HG02884 (cell line): ENCODE results near the gene ZNF786.
"Not testable (repeated sequence)": the region's sequence is repeated elsewhere in the genome, so short reads cannot be mapped to it uniquely, and the experiment has no call there.

ENCODE experiments used
- ATAC-seq: cut with Tn5 transposase; IDR thresholded peaks from one replicate; pipeline ENCODE4 v1.9.1; 2021; ENCODE audit warnings: mild to moderate bottlenecking, moderate library complexity; ENCODE audit not compliant: unreplicated experiment

The ZNF786 gene

GRCh38 chr7:149038641-149039040 lies 51.9 kb downstream of the ZNF786 start:
- not testable (repeated sequence) for ATAC-seq

- no peak for ATAC-seq
These were observed 53.8 kb downstream of the ZNF786 start for GRCh38 chr7:149036676-149037075.

GRCh38 chr7:149031353-149031910 lies 59.1 kb downstream of the ZNF786 start:
- no peak for ATAC-seq

GRCh38 chr7:149030439-149030838 lies 60.1 kb downstream of the ZNF786 start:
- not testable (repeated sequence) for ATAC-seq

GRCh38 chr7:149028346-149029109 lies 62.0 kb downstream of the ZNF786 start, which contains the start of gene PDIA4:
Gene PDIA4, minus strand, starts transcription at chr7:149028505. Its CDS starts 97 bp downstream, at chr7:149028408.
- ATAC-seq = peak; percentile 87

- ATAC-seq = no peak
These were observed 62.7 kb downstream of the ZNF786 start for GRCh38 chr7:149027611-149028345.

- no peak for ATAC-seq
These were observed 63.5 kb downstream of the ZNF786 start for GRCh38 chr7:149027055-149027454.

- ATAC-seq = no peak
These were observed 66.9 kb downstream of the ZNF786 start for GRCh38 chr7:149023662-149024061.

GRCh38 chr7:149022756-149023360 lies 67.7 kb downstream of the ZNF786 start:
- ATAC-seq = no peak

GRCh38 chr7:149021725-149022062 lies 68.8 kb downstream of the ZNF786 start:
- no peak for ATAC-seq

GRCh38 chr7:149020483-149020882 lies 70.0 kb downstream of the ZNF786 start:
- no peak for ATAC-seq
